SK-N-SH (cell line): ENCODE measurements around the gene FAM50B. TPM values are rescaled to one million over a fixed set of nuclear protein-coding genes. Genes with fewer than 3 reads are reported as not detected.

Source experiments
- CTCF ChIA-PET: fragments of 300-600, 350-600 bp; formaldehyde crosslinking; extraction: SDS; loops from one replicate; lab custom pipeline; 2021; lab: Yijun Ruan, JAX
- POLR2A ChIA-PET: fragments of 350-600 bp; sonication (Branson Sonifier 250); formaldehyde crosslinking; extraction: SDS; loops from one replicate; lab custom pipeline; 2020; ENCODE audit warnings: antibody characterized with exemption, inconsistent platforms; lab: Yijun Ruan, JAX
- DNase-seq: peaks from one replicate; pipeline ENCODE4 v3.0.0; 2012
- H2AFZ ChIP-seq: fragments of 200-600 bp; sonication (generic); 2 replicates; pipeline ENCODE4 v1.8.1; 2016; ENCODE audit warnings: antibody characterized with exemption, mild to moderate bottlenecking, low read depth
- H3F3A ChIP-seq: fragments of 200-600 bp; sonication (generic); replicated peaks from 2 replicates; pipeline ENCODE3; 2016; ENCODE audit warnings: antibody characterized with exemption, mild to moderate bottlenecking; ENCODE audit not compliant: insufficient read depth
- H3K27ac ChIP-seq, 2 experiments: fragments of 200-500 bp in 1 of 2; fragments of 200-600 bp in 1 of 2; sonication (Bioruptor generic) in 1 of 2; sonication (generic), shearing (Covaris generic) in 1 of 2; 2 replicates each; pipeline versions ENCODE4 v1.5.1 to v1.6.1; 2014 to 2016; ENCODE audit warnings: low read depth in 2 of 2, inconsistent platforms in 1 of 2, low read length in 1 of 2, mild to moderate bottlenecking in 1 of 2, mixed read lengths in 1 of 2
- H3K27me3 ChIP-seq: fragments of 200-600 bp; sonication (generic), shearing (Covaris generic); 2 replicates; pipeline ENCODE4 v1.6.1; 2016; ENCODE audit warnings: mixed run types; ENCODE audit not compliant: insufficient read depth
- H3K36me3 ChIP-seq, 2 experiments: fragments of 200-500 bp in 1 of 2; fragments of 200-600 bp in 1 of 2; sonication (Bioruptor generic) in 1 of 2; sonication (generic) in 1 of 2; replicated peaks in 1 of 2; 2 replicates each; pipeline versions ENCODE3 to v1.5.1; 2014 to 2016; ENCODE audit warnings: low read length in 1 of 2, mild to moderate bottlenecking in 1 of 2; ENCODE audit not compliant: insufficient read depth in 2 of 2, control insufficient read depth in 1 of 2
- H3K4me1 ChIP-seq, 2 experiments: fragments of 200-500 bp in 1 of 2; fragments of 200-600 bp in 1 of 2; sonication (Bioruptor generic) in 1 of 2; sonication (generic), shearing (Covaris generic) in 1 of 2; 2 replicates each; pipeline versions ENCODE4 v1.5.1 to v1.6.1; 2014 to 2016; ENCODE audit warnings: low read depth in 1 of 2, low read length in 1 of 2, mixed run types in 1 of 2; ENCODE audit not compliant: insufficient read depth in 2 of 2, control insufficient read depth in 1 of 2
- H3K4me2 ChIP-seq: fragments of 200-600 bp; sonication (generic), shearing (Covaris generic); 2 replicates; pipeline ENCODE4 v1.6.1; 2017; ENCODE audit warnings: mixed run types
- H3K4me3 ChIP-seq, 2 experiments: fragments of 200-500 bp in 1 of 2; fragments of 200-600 bp in 1 of 2; sonication (Bioruptor generic) in 1 of 2; sonication (generic), shearing (Covaris generic) in 1 of 2; 2 replicates each; pipeline versions ENCODE4 v1.5.1 to v1.8.1; 2014 to 2016; ENCODE audit warnings: low read depth in 2 of 2, inconsistent platforms in 1 of 2, low read length in 1 of 2, mild to moderate bottlenecking in 1 of 2, mixed read lengths in 1 of 2, moderate library complexity in 1 of 2
- H3K79me2 ChIP-seq: fragments of 200-600 bp; sonication (generic); 2 replicates; pipeline ENCODE4 v1.8.1; 2017; ENCODE audit warnings: mild to moderate bottlenecking; ENCODE audit not compliant: insufficient read depth
- H3K9ac ChIP-seq: fragments of 200-600 bp; sonication (generic); 2 replicates; pipeline ENCODE4 v1.6.1; 2017; ENCODE audit warnings: mixed run types
- H3K9me2 ChIP-seq: fragments of 200-600 bp; sonication (generic); 2 replicates; pipeline ENCODE4 v1.6.1; 2017; ENCODE audit warnings: mixed run types
- H3K9me3 ChIP-seq: fragments of 200-600 bp; sonication (generic); 2 replicates; pipeline ENCODE4 v1.6.1; 2017; ENCODE audit warnings: mixed run types, mild to moderate bottlenecking, moderate library complexity
- H4K20me1 ChIP-seq: fragments of 200-600 bp; sonication (generic); 2 replicates; pipeline ENCODE4 v1.6.1; 2017; ENCODE audit warnings: mild to moderate bottlenecking, mixed run types; ENCODE audit not compliant: insufficient read depth
- CHD2 ChIP-seq: fragments of 150-350 bp; IDR thresholded peaks from 2 replicates; pipeline ENCODE4 v1.6.1; 2018; ENCODE audit warnings: low read length; ENCODE audit not compliant: partially characterized antibody
- EZH2phosphoT487 ChIP-seq: fragments of 200-600 bp; sonication (generic); IDR thresholded peaks from 2 replicates; pipeline ENCODE4 v1.6.1; 2017; ENCODE audit warnings: low read depth, mixed run types, mild to moderate bottlenecking, antibody characterized with exemption, moderate library complexity, borderline replicate concordance
- FOXM1 ChIP-seq: IDR thresholded peaks from 2 replicates; pipeline ENCODE4 v1.4.0; 2012; ENCODE audit warnings: low read depth, mild to moderate bottlenecking
- MEF2A ChIP-seq: IDR thresholded peaks from 2 replicates; pipeline ENCODE4 v1.4.0; 2012; ENCODE audit warnings: low read depth, borderline replicate concordance
- MXI1 ChIP-seq: IDR thresholded peaks from 2 replicates; pipeline ENCODE4 v1.6.1; 2012; ENCODE audit warnings: mild to moderate bottlenecking, low read depth, low read length, improper control_type of control experiment
- NFIC ChIP-seq: IDR thresholded peaks from 2 replicates; pipeline ENCODE4 v1.4.0; 2012; ENCODE audit warnings: borderline replicate concordance
- NRF1 ChIP-seq: IDR thresholded peaks from 2 replicates; pipeline ENCODE4 v1.6.1; 2012; ENCODE audit warnings: low read depth, mild to moderate bottlenecking, low read length
- POLR2AphosphoS5 ChIP-seq: IDR thresholded peaks from 2 replicates; pipeline ENCODE4 v1.6.1; 2012; ENCODE audit warnings: low read depth, low read length
- RCOR1 ChIP-seq: fragments of 150-350 bp; IDR thresholded peaks from 2 replicates; pipeline ENCODE4 v1.6.1; 2017; ENCODE audit warnings: antibody characterized with exemption, low read length
- RFX5 ChIP-seq: IDR thresholded peaks from 2 replicates; pipeline ENCODE4 v1.6.1; 2012; ENCODE audit warnings: mild to moderate bottlenecking, improper control_type of control experiment, low read length
- RXRA ChIP-seq: IDR thresholded peaks from 2 replicates; pipeline ENCODE4 v1.4.0; 2012; ENCODE audit warnings: low read depth, mild to moderate bottlenecking, borderline replicate concordance
- SIN3A ChIP-seq: IDR thresholded peaks from 2 replicates; pipeline ENCODE4 v1.6.1; 2012; ENCODE audit warnings: low read depth, mild to moderate bottlenecking, low read length, moderate library complexity, borderline replicate concordance
- SMC3 ChIP-seq: IDR thresholded peaks from 2 replicates; pipeline ENCODE4 v1.6.1; 2012; ENCODE audit warnings: low read depth, low read length, improper control_type of control experiment
- TEAD4 ChIP-seq: IDR thresholded peaks from 2 replicates; pipeline ENCODE4 v1.4.0; 2012; ENCODE audit warnings: mild to moderate bottlenecking, borderline replicate concordance; ENCODE audit not compliant: insufficient read depth
- WGBS: methylation state at CpG from one replicate; pipeline ENCODE4 v1.1.6; 2017; ENCODE audit warnings: low lambda C conversion rate; 5-methylcytosine and 5-hydroxymethylcytosine counted together
- polyA plus RNA-seq, 3 experiments: library from polyadenylated mRNA; depleted of rRNA; stranded (reverse); fragments of >200 nt; gene quantifications; 2 replicates each; pipeline ENCODE4 v1.2.3, GENCODE V29; 2012
- TF ChIP-seq, protein P1 (sequence below): IDR thresholded peaks from 2 replicates; pipeline ENCODE4; 2012
- TF ChIP-seq, protein P2 (sequence below): IDR thresholded peaks from 2 replicates; pipeline ENCODE4 v1.4.0; 2012; ENCODE audit warnings: low read depth
- TF ChIP-seq, protein P3 (sequence below): IDR thresholded peaks from 2 replicates; pipeline ENCODE4 v1.4.0; 2012; ENCODE audit warnings: low read depth, borderline replicate concordance
- TF ChIP-seq, protein P4 (sequence below): fragments of 150-350 bp; IDR thresholded peaks from 2 replicates; pipeline ENCODE4 v1.6.1; 2016; ENCODE audit warnings: mild to moderate bottlenecking, low read depth, low read length
- TF ChIP-seq, protein P5 (sequence below): IDR thresholded peaks from 2 replicates; pipeline ENCODE4 v1.4.0; 2012; ENCODE audit warnings: low read depth, borderline replicate concordance
- TF ChIP-seq, protein P6 (sequence below): IDR thresholded peaks from 2 replicates; pipeline ENCODE4 v1.6.1; 2012; ENCODE audit warnings: mild to moderate bottlenecking, low read depth, low read length, moderate library complexity

Gene FAM50B
- polyA plus RNA-seq, 1 of the 3 experiments (the other 2 are of a cell fraction): 13.8 TPM

DNA sequence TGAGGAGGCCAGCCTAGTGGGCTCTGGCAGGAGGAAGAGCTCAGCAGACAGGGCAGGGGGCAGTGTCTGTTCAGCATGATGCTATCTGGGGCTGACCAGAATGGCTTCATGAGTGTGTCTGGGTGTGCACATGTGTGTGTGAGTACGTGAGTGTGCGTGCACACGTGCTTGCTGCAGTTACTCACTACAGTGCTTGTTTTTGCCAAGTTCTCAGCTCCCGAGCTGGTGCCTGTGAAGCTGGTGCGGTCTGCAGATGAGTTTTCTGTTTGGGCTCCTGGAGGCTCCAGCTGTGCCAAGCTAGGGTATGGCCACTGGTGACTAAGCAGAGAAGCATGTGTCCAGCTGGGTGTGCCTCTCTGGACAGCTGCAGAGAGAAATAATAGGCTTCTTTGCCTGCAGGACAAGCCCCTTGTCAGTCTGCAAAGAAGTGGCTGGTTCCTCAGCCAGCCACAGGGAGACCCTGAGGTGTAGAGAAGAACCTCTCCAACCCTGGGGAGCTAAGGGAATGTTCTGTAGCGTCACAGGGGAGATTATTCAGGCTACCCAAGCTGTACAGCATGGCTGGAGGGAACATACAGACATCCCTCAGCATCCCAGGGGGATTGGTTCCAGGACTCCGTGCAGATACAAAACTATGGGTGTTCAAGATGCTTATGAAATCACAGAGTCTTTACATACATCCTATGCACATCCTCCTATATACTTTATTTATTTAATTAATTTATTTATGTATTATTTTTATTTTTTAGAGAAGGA, 40.2 kb upstream of the FAM50B start (continued):
- TF ChIP-seq RFX5 (no peak), MEF2A (no peak; the same call in 1 of the 2 replicates), CHD2 (no peak), POLR2AphosphoS5 (no peak), MXI1 (no peak), SIN3A (peak; percentile 69; the same call in 1 of the 2 replicates), EZH2phosphoT487 (no peak), SMC3 (no peak)
- TF ChIP-seq, protein P1, sequence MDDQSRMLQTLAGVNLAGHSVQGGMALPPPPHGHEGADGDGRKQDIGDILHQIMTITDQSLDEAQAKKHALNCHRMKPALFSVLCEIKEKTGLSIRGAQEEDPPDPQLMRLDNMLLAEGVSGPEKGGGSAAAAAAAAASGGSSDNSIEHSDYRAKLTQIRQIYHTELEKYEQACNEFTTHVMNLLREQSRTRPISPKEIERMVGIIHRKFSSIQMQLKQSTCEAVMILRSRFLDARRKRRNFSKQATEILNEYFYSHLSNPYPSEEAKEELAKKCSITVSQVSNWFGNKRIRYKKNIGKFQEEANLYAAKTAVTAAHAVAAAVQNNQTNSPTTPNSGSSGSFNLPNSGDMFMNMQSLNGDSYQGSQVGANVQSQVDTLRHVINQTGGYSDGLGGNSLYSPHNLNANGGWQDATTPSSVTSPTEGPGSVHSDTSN: peak; percentile 62
- TF ChIP-seq, protein P2, sequence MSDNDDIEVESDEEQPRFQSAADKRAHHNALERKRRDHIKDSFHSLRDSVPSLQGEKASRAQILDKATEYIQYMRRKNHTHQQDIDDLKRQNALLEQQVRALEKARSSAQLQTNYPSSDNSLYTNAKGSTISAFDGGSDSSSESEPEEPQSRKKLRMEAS: peak; percentile 31; the same call in 1 of the 2 replicates

DNA sequence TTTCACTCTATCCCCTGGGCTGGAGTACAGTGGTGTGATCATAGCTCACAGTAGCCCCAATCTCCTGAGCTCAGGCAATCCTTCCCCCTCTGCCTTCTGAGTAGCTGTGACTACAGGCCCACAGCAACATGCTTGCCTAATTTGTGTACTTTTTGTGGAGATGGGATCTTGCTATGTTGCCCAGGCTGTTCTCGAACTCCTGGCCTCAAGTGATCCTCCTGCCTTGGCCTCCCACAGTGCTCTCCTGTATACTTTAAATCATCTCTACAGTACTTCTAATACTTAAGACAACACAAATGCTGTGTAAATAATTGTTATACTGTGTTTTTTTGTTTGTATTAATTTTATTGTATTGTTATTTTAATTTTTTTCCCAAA, 39.7 kb upstream of the FAM50B start:
- no peaks in the 10 kb centered on the region for H3K27me3 ChIP-seq
- CTCF ChIA-PET: no interaction called here
- POLR2A ChIA-PET: no interaction called here
- H3F3A ChIP-seq: peaks cover 22% of the 10 kb centered on the region
- no peak overlapping the region for H2AFZ ChIP-seq
- 100% methylated on average over 1 of the region's 1 CpG for WGBS
- H3K27ac ChIP-seq: no peak overlapping the region
- no peak overlapping the region for H3K4me2 ChIP-seq
- no peak overlapping the region for H3K9ac ChIP-seq
- H3K9me3 ChIP-seq: no peaks in the 10 kb centered on the region
- DNase-seq: no peak
- no peaks in the 10 kb centered on the region for H3K9me2 ChIP-seq
- peaks cover 8 to 34% of the 10 kb centered on the region in 2 experiments; a peak in 3 of 4 replicates for H3K4me1 ChIP-seq
- H3K36me3 ChIP-seq: no peaks in the 10 kb centered on the region
- no peaks in the 10 kb centered on the region for H4K20me1 ChIP-seq
- H3K79me2 ChIP-seq: no peaks in the 10 kb centered on the region
- H3K4me3 ChIP-seq: no peak overlapping the region
- TF ChIP-seq NRF1 (no peak), SMC3 (no peak), FOXM1 (no peak), POLR2AphosphoS5 (no peak), TEAD4 (no peak), RCOR1 (no peak), SIN3A (no peak), RXRA (no peak), EZH2phosphoT487 (no peak), NFIC (no peak)
- TF ChIP-seq, protein P3, sequence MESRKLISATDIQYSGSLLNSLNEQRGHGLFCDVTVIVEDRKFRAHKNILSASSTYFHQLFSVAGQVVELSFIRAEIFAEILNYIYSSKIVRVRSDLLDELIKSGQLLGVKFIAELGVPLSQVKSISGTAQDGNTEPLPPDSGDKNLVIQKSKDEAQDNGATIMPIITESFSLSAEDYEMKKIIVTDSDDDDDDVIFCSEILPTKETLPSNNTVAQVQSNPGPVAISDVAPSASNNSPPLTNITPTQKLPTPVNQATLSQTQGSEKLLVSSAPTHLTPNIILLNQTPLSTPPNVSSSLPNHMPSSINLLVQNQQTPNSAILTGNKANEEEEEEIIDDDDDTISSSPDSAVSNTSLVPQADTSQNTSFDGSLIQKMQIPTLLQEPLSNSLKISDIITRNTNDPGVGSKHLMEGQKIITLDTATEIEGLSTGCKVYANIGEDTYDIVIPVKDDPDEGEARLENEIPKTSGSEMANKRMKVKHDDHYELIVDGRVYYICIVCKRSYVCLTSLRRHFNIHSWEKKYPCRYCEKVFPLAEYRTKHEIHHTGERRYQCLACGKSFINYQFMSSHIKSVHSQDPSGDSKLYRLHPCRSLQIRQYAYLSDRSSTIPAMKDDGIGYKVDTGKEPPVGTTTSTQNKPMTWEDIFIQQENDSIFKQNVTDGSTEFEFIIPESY: no peak
- TF ChIP-seq, protein P4, sequence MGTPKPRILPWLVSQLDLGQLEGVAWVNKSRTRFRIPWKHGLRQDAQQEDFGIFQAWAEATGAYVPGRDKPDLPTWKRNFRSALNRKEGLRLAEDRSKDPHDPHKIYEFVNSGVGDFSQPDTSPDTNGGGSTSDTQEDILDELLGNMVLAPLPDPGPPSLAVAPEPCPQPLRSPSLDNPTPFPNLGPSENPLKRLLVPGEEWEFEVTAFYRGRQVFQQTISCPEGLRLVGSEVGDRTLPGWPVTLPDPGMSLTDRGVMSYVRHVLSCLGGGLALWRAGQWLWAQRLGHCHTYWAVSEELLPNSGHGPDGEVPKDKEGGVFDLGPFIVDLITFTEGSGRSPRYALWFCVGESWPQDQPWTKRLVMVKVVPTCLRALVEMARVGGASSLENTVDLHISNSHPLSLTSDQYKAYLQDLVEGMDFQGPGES: no peak
- TF ChIP-seq, protein P5, sequence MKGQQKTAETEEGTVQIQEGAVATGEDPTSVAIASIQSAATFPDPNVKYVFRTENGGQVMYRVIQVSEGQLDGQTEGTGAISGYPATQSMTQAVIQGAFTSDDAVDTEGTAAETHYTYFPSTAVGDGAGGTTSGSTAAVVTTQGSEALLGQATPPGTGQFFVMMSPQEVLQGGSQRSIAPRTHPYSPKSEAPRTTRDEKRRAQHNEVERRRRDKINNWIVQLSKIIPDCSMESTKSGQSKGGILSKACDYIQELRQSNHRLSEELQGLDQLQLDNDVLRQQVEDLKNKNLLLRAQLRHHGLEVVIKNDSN: no peak
- TF ChIP-seq, protein P6, sequence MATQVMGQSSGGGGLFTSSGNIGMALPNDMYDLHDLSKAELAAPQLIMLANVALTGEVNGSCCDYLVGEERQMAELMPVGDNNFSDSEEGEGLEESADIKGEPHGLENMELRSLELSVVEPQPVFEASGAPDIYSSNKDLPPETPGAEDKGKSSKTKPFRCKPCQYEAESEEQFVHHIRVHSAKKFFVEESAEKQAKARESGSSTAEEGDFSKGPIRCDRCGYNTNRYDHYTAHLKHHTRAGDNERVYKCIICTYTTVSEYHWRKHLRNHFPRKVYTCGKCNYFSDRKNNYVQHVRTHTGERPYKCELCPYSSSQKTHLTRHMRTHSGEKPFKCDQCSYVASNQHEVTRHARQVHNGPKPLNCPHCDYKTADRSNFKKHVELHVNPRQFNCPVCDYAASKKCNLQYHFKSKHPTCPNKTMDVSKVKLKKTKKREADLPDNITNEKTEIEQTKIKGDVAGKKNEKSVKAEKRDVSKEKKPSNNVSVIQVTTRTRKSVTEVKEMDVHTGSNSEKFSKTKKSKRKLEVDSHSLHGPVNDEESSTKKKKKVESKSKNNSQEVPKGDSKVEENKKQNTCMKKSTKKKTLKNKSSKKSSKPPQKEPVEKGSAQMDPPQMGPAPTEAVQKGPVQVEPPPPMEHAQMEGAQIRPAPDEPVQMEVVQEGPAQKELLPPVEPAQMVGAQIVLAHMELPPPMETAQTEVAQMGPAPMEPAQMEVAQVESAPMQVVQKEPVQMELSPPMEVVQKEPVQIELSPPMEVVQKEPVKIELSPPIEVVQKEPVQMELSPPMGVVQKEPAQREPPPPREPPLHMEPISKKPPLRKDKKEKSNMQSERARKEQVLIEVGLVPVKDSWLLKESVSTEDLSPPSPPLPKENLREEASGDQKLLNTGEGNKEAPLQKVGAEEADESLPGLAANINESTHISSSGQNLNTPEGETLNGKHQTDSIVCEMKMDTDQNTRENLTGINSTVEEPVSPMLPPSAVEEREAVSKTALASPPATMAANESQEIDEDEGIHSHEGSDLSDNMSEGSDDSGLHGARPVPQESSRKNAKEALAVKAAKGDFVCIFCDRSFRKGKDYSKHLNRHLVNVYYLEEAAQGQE: no peak
- TF ChIP-seq, protein P1: no peak
